CD4-positive, alpha-beta T cell treated with Interleukin-15 for 1 hour (primary cell): ENCODE measurements around the gene RAD18.

Source experiments
- DNase-seq: peaks from one replicate; pipeline ENCODE4 v3.0.0-alpha.2; 2020

RAD18 gene

GRCh38 chr3:8963137-8963853 lies at the start of gene RAD18:
RAD18 (minus strand) TSS chr3:8963472; CDS start chr3:8963385, 87 bp downstream.
- peak; percentile 91 for DNase-seq

GRCh38 chr3:9012521-9012920 lies 49.2 kb upstream of the RAD18 start:
- DNase-seq, result no peak

- DNase-seq, result no peak
Observed at GRCh38 chr3:9009976-9010545, 46.8 kb upstream of the RAD18 start.

DNA sequence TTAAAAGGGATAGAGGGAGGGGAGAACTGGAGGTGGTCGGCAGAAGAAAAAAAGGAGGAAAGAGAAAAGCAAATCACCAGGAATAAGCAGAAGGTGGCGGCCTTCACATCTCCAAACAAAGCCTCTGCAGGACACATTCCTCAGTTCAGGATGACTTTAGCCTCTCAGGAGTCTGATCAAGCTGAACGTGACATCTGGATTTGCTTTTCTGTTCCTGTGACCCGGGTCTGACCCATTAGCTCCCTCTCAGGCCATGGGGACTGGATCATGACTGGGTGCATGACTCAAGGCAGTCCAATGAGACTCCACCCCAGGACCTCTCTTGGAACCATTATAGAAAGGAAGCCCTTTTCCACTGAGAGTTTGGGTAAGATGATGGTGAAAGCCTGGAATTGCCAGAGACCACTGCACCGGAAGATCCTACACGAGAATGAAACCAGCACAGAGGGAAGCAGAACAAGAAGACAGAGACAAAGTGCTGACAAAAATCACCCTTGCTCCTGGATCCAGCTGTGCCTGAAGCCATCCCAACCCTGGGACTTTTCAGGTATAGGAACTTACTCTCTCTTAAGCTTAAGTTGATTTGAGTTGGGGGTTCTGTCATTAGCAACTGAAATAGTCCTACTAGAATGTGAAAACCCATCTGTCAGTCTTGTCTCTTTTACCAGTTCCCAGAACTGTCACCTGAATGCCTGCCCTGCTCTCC lies 45.4 kb upstream of the RAD18 start:
- DNase-seq, result no peak

- no peak for DNase-seq
Observed at GRCh38 chr3:9007928-9008327, 44.7 kb upstream of the RAD18 start.

- no peak for DNase-seq
Observed at GRCh38 chr3:9007213-9007612, 43.9 kb upstream of the RAD18 start.

GRCh38 chr3:9000041-9000440 lies 36.8 kb upstream of the RAD18 start:
- no peak for DNase-seq

GRCh38 chr3:8997151-8997550 lies 33.9 kb upstream of the RAD18 start:
- no peak for DNase-seq

- DNase-seq, result no peak
Observed at GRCh38 chr3:8996681-8997121, 33.4 kb upstream of the RAD18 start.

DNA sequence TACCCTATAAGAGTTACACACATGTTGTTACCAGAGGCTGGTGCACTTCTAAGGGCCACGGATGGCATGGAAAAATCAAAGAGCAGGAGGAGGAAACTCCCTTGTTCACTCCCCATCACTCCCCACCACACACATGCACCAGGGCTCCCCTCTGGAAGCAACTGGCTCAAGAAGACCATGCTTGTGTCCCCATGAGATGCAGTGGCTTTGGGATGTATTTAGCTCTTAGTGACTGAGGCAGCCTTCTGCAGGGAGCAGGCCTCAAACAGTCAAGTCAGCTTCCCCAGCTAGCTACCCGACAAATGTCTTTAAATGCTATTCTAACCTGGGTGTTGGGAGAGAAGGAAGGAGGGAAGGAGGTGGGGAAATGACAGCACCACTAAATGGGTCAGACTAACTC lies 32.9 kb upstream of the RAD18 start:
- no peak for DNase-seq

GRCh38 chr3:8994226-8994625 lies 31.0 kb upstream of the RAD18 start:
- no peak for DNase-seq

GRCh38 chr3:8993331-8993730 lies 30.1 kb upstream of the RAD18 start:
- DNase-seq, result no peak

- DNase-seq, result no peak
Observed at GRCh38 chr3:8992854-8993253, 29.6 kb upstream of the RAD18 start.

GRCh38 chr3:8992199-8992598 lies 28.9 kb upstream of the RAD18 start:
- no peak for DNase-seq

GRCh38 chr3:8990266-8991215 lies 27.3 kb upstream of the RAD18 start:
- DNase-seq, result no peak

- DNase-seq, result no peak
Observed at GRCh38 chr3:8988791-8989558, 25.7 kb upstream of the RAD18 start.

GRCh38 chr3:8988384-8988655 lies 25.0 kb upstream of the RAD18 start:
- no peak for DNase-seq

GRCh38 chr3:8987645-8988383 lies 24.5 kb upstream of the RAD18 start:
- peak; percentile 36 for DNase-seq

GRCh38 chr3:8987226-8987625 lies 24.0 kb upstream of the RAD18 start:
- DNase-seq, result no peak

DNA sequence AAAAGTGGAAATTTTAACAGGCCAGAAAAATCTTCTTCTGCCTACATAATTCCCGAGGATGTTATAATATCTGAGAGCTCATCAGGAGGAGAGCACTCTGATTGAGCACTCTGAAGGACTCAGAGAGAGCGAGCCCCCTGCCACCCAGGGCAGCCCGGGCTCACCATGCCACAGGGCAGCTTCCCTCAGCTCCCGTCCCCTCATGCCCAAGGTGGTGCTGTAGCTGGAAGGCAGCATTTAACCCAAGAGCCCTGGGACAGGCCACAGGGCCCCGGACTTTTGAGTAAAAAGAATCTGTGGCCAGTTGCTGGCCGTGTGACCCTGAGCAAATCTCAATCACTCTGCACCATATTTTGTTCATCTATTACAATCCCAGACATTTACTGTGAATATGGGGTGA lies 23.5 kb upstream of the RAD18 start:
- DNase-seq, result no peak

DNA sequence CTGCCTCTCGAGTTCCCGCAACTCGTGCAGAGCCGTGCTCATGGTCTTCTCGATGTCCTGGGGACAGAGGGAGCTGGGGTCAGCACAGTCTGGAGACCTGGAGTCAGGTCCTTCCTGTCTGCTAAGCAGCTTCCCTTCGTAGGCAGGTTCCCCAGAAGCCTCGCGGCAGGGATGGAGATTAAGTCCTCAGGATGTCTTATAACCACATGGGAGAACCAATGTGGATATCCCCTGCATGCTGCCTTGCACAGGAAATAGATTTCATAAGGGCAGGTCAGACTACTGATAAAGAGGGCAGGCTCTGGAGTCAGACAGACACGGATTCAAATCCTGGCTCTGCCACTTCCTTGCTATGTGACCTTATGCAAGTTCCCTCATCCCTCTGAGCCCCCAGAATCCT lies 22.6 kb upstream of the RAD18 start:
- no peak for DNase-seq

DNA sequence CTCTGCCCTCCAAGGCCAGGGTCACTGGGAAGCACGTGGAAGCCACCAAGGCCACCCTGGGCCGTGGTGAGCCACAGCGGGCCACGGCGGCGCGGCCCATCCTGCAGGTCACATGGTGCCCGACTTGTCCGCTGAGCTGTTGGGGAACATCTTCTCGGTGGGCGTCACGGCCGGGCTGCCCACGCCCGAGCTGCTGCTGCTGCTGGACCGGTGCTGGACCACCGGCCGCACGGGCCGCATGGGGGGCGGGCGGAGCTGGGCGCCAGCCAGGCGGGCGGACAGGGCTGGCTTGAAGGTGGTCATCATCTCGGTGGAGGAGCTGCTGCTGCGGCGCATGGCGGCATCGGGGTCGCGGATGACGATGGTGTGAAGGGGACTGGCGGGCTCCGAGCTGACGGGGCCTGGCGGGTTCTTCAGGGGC lies 22.1 kb upstream of the RAD18 start:
- no peak for DNase-seq
